HG02610 (cell line): ENCODE results near the gene FOLR1.
"Not testable (repeated sequence)": the region's sequence is repeated elsewhere in the genome, so short reads cannot be mapped to it uniquely, and the experiment has no call there.

ENCODE experiments used
- ATAC-seq: cut with Tn5 transposase; IDR thresholded peaks from one replicate; pipeline ENCODE4 v1.9.1; 2021; ENCODE audit warnings: mild to moderate bottlenecking, moderate library complexity; ENCODE audit not compliant: unreplicated experiment

Gene FOLR1

GRCh38 chr11:72180892-72181552 is 10.9 kb upstream of the FOLR1 start:
- ATAC-seq: not testable (repeated sequence)

- not testable (repeated sequence) for ATAC-seq
These were observed 10.4 kb upstream of the FOLR1 start for GRCh38 chr11:72181553-72181958.

DNA sequence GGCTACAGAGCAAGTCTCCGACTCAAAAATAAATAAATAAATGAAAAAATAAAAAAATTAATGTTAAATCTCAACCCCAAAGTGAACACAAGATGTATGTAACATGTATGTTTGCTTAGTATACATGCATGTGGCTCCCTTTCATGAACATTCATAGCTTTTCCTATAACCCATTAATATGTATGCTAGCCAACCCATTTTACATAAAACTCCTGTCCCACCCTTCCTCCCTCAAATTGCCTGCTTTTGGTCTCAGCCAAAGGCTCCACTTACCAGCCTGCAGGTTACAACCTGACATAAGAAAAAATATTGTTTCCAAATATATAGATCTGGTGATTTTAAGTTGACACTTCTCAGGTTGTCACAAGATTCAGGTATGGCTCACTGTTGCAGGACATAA is 3.7 kb upstream of the FOLR1 start:
- ATAC-seq: no peak

- ATAC-seq: no peak
These were observed 2.3 kb upstream of the FOLR1 start for GRCh38 chr11:72189455-72190250.

- no peak for ATAC-seq
These were observed 1.3 kb upstream of the FOLR1 start for GRCh38 chr11:72190631-72191071.

DNA sequence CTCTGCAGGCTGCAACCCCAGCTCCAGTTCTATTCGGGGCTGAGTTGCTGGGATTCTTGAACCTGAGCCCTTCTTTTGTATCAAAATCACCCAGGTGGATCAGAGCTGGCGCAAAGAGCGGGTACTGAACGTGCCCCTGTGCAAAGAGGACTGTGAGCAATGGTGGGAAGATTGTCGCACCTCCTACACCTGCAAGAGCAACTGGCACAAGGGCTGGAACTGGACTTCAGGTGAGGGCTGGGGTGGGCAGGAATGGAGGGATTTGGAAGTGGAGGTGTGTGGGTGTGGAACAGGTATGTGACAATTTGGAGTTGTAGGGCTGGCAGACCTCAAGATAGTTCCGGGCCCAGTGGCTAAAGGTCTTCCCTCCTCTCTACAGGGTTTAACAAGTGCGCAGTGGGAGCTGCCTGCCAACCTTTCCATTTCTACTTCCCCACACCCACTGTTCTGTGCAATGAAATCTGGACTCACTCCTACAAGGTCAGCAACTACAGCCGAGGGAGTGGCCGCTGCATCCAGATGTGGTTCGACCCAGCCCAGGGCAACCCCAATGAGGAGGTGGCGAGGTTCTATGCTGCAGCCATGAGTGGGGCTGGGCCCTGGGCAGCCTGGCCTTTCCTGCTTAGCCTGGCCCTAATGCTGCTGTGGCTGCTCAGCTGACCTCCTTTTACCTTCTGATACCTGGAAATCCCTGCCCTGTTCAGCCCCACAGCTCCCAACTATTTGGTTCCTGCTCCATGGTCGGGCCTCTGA is 3.8 kb downstream of the FOLR1 start:
- no peak for ATAC-seq

DNA sequence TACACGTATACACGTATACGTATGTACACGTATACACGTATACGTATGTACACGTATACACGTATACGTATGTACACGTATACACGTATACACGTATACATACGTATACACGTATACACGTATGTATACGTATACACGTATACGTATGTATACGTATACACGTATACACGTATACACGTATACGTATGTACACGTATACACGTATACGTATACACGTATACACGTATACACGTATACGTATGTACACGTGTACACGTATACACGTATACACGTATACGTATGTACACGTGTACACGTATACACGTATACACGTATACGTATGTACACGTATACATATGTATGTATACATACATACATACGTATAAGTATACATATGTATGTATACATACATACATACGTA is 9.5 kb downstream of the FOLR1 start:
- not testable (repeated sequence) for ATAC-seq

DNA sequence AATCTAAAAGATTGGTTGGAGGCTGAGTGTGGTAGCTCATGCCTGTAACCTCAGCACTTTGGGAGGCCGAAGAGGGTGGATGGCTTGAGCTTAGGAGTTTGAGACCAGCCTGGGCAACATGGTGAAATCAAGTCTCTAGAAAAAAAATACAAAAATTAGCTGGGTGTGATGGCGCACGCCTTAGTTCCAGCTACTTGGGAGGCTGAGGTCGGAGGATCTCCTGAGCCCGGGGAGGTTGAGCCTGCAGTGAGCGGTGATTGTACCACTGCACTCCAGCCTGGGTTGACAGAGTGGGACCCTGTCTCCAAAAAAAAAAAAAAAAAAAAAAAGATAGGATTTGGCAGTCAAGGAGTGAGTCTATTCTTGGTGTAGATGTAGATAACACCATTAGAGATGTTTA is 10.6 kb downstream of the FOLR1 start:
- ATAC-seq: no peak

GRCh38 chr11:72203163-72203562 is 11.2 kb downstream of the FOLR1 start:
- no peak for ATAC-seq

DNA sequence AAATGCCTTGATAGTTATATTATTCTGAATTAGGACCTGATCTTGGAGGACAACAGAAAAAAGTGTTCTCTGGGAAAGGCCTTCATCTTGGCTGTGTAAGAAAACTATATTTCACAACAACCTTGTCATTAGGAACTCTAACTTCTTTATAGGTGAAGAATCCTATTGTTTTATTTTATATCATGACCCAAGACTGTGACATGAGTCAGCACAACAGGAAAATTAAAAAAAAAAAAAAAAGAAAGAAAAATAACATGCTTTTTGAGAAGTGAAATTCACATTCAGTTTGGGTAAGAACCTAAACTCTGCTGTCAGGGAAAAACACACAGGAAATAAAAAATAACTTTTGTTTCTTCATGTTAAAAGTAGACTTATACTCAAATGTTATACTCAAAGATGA is 12.9 kb downstream of the FOLR1 start:
- ATAC-seq: no peak

- ATAC-seq: not testable (repeated sequence)
These were observed 14.9 kb downstream of the FOLR1 start for GRCh38 chr11:72206794-72207193.

DNA sequence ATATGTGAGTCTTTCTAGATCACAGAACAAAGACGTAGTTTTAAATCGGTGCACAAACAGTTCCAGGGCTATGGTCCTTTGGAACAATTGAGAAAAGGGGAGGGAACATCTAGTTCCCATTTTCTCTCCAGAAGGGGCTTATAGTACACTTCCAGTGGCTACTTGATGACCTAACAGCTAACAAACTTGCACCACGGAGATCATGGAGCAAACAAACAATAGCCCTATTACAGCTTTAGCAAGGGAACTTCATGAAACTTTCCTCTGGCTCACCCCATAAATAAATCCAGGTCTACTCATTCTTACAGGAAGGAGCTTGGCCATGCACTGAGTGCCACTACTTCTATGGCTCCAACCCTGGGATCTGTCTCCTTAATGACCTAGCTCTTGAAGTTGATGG is 16.3 kb downstream of the FOLR1 start:
- ATAC-seq: no peak

DNA sequence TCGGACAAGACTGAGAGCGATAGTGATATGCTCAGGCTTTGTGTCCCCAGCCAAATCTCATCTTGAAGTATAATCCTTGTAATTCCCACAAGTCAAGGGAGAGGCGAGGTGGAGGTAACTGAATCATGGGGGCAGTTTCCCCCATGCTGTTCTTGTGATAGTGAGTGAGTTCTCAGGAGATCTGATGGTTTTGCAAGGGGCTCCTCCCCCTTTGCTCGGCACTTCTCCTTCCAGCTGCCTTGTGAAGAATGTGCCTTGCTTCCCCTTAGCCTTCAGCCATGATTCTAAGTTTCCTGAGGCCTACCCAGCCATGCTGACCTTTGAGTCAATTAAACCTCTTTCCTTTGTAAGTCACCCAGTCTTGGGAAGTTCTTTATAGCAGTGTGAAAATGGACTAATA is 17.2 kb downstream of the FOLR1 start:
- ATAC-seq: no peak

GRCh38 chr11:72216638-72217037 is 24.7 kb downstream of the FOLR1 start, which contains the start of gene FOLR2:
FOLR2 (plus strand) TSS chr11:72216794; CDS start chr11:72218585, 1,791 bp downstream.
- ATAC-seq: no peak

DNA sequence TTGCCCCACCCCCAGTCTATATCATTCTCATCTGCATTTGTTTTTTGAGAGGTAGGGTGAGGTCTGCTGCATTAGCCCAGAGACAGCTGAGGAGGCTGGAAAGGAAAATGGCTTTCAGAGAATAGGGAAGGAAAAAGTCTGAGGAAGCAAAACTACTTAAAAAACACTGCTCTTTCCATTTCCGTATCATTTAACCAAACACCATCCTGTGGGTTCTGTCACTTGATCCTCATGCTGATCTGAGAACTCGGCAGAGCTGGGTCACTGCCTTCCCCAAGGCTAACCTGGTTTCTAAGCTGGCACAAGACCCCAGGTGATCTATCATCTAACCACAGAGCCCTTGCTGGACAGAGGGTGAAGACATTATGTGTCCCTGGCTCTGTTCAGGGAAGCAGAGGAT is 25.9 kb downstream of the FOLR1 start:
- ATAC-seq: no peak

GRCh38 chr11:72218251-72218745 is 26.4 kb downstream of the FOLR1 start:
- ATAC-seq: no peak

GRCh38 chr11:72220696-72221363 is 28.9 kb downstream of the FOLR1 start:
- no peak for ATAC-seq

DNA sequence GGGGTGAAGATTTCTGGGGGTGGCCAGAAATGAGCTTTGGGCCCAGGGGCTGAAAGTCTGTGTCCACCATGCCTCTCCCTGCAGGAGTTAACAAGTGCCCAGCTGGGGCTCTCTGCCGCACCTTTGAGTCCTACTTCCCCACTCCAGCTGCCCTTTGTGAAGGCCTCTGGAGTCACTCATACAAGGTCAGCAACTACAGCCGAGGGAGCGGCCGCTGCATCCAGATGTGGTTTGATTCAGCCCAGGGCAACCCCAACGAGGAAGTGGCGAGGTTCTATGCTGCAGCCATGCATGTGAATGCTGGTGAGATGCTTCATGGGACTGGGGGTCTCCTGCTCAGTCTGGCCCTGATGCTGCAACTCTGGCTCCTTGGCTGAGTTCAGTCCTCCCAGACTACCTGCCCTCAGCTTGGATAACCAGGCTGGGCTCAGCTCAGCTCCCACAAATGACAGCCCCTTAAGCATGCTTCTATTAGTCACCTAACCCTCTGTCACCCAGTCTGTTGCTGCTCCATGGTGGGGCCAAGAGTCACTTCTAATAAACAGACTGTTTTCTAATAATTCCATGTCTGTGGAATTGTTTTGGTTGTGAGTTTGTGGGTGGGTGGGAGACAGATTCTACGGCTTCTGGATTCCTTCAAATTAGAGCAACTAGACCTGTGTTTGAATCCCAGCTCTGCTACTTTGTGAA is 29.6 kb downstream of the FOLR1 start:
- ATAC-seq: no peak

DNA sequence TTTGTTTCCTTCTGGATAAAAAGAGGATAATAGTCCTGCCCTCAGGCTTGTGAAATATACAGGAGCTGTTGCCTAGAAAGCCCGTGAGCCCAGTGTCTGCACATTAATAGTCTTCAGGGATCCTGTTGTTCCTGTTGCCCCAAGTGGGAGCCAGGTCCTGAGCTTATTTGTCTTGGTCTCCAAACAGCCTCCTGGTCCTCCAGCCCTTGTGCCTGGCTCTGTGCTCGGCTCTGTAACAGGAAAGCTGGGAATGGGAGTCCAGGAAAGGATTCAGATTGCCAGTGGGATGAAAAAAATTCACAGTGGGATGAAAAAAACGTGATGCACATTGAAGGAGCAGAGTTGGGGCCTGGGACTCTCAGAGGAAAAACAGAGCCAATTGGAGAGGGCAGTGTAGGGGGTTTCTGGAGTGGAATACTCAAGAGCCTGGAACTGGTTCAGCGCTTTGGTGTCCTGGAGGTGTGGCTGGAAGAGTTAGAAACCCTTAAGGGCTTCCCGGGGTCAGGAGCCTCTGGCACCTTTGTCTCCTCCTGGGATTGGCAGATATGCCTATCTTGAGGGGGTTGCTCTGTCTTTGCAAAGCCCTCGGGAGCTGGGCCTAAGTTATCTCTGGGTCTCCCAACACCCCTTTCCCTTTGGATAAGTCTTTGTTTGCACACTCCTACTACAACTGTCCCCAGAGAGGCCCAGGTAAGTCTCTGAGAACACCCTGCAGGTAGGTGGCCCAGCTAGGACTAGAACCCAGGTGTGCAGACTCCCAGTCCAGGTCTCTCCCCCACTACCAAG is 30.4 kb downstream of the FOLR1 start:
- ATAC-seq: no peak
